ENCODE results near the gene MYO9B. TPM values are rescaled to one million over a fixed set of nuclear protein-coding genes. Genes with fewer than 3 reads are reported as not detected.
"Not testable (repeated sequence)": the region's sequence is repeated elsewhere in the genome, so short reads cannot be mapped to it uniquely, and the experiment has no call there.

MYO9B gene
- total and polyA plus RNA-seq, 2 donors: 24.0 to 55.2 TPM

DNA sequence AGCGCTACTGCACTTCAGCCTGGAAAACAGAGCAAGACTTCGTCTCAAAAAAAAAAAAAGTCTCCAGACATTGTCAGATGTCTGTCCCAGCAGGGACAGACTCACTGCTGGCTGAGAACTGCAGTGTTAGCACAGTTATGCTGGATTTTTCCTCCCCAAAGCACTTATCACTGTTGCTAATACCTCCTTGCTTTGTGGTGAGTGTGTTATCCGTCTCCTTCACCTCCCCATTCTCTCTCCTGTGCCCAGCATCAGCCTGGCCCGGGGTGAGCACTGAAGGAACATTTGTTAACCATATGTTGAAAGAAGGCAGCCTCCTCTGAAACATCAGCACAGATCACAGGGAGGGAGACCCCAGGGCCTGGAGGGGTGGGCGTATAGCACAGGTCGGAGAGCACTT is 11.3 kb downstream of the MYO9B start:
- DNase-seq (ENCODE audit: extremely low spot score): no peak
- Histone ChIP-seq H3K4me3 (ENCODE audit: low read depth, low read length) (no peak overlapping the region), H3K27ac (ENCODE audit: low read depth) (no peak overlapping the region), H3K36me3 (ENCODE audit: insufficient read depth) (no peaks in the 10 kb centered on the region), H3K4me1 (ENCODE audit: insufficient read depth) (no peaks in the 10 kb centered on the region)
- WGBS: 65% methylated on average over 6 of the region's 6 CpGs

DNA sequence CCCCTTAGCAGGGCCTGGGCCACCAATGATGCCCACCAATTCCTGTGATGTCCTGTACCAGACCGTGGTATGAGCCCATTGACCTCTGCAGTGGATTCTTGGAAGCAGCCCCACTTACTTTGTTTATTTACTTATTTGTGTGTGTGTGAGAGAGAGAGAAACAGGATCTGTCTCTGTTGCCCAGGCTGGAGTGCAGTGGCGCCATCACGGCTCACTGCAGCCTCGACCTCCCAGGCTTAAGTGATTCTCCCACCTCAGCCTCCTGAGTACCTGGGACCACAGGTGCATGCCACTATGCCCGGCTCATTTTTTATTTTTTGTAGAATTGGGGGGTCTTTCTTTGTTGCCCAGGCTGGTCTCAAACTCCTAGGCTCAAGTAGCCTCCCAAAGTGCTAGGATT is 13.0 kb downstream of the MYO9B start:
- Histone ChIP-seq H3K27ac (ENCODE audit: low read depth) (no peak overlapping the region), H3K4me1 (ENCODE audit: insufficient read depth) (no peaks in the 10 kb centered on the region), H3K4me3 (ENCODE audit: low read depth, low read length) (no peak overlapping the region), H3K36me3 (ENCODE audit: insufficient read depth) (no peaks in the 10 kb centered on the region)
- DNase-seq (ENCODE audit: extremely low spot score): no peak
- 80% methylated on average over 5 of the region's 5 CpGs for WGBS

DNA sequence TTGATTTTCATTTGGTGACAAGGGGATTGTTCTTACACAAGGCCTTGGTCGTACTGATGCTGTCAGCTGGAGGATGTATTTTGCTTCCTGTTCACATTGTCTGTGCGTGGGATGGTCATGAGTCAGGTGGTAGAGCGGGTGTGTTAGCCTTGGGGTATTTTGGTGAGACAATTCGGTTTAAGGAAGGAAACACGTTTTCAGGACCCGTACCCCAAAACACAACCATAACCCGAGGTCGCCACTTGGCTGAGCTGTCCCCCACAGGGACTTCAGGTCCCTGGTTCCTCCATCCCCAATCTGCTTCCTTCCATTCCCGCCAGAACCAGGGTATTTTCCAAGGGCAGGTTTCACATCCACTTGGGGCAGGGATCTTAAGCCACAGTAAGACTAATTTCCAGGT is 15.0 kb downstream of the MYO9B start:
- no peak overlapping the region for H3K4me3 ChIP-seq (ENCODE audit: low read depth, low read length)
- WGBS: 82% methylated on average over 9 of the region's 9 CpGs
- no peaks in the 10 kb centered on the region for H3K4me1 ChIP-seq (ENCODE audit: insufficient read depth)
- H3K36me3 ChIP-seq (ENCODE audit: insufficient read depth): no peaks in the 10 kb centered on the region
- H3K27ac ChIP-seq (ENCODE audit: low read depth): no peak overlapping the region
- no peak for DNase-seq (ENCODE audit: extremely low spot score)

DNA sequence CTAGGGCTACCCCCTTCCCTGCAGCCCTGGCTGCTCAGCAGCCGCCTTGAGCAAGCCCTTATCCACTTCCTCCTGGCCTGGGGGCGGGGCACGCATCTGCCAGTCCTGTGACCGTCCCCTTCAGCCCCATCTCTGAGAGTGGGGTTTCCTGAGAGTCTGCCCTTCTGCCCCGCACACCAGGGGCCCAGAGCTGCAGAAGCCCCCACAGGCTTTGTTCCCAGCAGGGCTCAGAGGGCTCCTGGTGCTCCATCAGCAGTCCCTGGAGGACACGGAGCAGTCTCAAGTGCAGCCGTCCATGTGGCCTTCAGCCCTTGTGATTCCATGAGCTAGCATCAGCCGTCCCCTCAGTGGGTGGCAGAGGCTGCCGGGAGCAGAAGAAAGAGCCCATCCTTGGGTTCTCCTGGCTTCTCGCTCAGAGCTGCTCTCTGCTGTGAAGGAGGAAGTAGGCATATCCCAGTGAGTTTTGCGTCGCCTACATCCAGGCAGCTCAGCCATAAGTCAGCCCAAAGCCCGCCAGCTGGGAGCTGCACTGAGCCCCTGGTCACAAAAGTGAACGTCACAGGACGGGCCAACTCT is 16.3 kb downstream of the MYO9B start:
- Histone ChIP-seq H3K27ac (ENCODE audit: low read depth) (no peak overlapping the region), H3K36me3 (ENCODE audit: insufficient read depth) (no peaks in the 10 kb centered on the region), H3K4me1 (ENCODE audit: insufficient read depth) (no peaks in the 10 kb centered on the region), H3K4me3 (ENCODE audit: low read depth, low read length) (no peak overlapping the region)
- no peak for DNase-seq (ENCODE audit: extremely low spot score)
- 81% methylated on average over 15 of the region's 15 CpGs for WGBS

DNA sequence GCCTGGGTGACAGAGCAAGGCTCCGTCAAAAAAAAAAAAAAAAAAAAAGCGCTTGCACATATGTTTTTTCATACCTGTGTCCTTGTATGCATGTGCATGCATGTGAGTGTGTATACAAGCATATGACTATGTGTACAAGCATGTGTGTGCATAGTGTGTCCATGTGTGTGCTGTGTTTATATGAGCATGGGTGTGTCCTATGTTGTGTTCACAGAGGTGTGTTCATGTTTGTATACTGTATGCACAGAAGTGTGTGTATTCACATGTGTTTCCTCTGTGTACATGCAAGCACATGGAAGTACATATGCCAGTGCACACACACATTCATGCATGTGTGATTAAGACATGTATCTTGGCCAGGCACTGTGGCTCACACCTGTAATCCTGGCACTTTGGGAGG is 17.1 kb downstream of the MYO9B start:
- Histone ChIP-seq H3K27ac (ENCODE audit: low read depth) (no peak overlapping the region), H3K4me1 (ENCODE audit: insufficient read depth) (no peaks in the 10 kb centered on the region), H3K4me3 (ENCODE audit: low read depth, low read length) (no peak overlapping the region), H3K36me3 (ENCODE audit: insufficient read depth) (no peaks in the 10 kb centered on the region)
- WGBS: 89% methylated on average over 2 of the region's 2 CpGs
- DNase-seq (ENCODE audit: extremely low spot score): no peak

DNA sequence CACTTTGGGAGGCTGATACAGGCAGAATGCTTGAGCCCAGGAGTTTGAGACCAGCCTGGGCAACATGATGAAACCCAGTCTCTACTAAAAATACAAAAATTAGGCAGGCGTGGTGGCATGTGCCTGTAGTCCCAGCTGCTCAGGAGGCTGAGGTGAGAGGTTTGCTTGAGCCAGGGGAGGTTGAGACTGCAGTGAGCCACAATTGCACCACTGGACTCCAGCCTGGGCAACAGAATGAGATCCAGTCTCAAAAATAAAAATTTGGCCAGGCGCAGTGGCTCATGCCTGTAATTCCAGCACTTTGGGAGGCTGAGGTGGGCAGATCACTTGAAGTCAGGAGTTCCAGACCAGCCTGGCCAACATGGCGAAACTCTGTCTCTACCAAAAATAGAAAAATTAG is 19.1 kb downstream of the MYO9B start:
- 85% methylated on average over 3 of the region's 3 CpGs for WGBS
- not testable (repeated sequence) for H3K4me1 ChIP-seq (ENCODE audit: insufficient read depth); DNase-seq (ENCODE audit: extremely low spot score); H3K27ac ChIP-seq (ENCODE audit: low read depth); H3K4me3 ChIP-seq (ENCODE audit: low read depth, low read length); H3K36me3 ChIP-seq (ENCODE audit: insufficient read depth)

DNA sequence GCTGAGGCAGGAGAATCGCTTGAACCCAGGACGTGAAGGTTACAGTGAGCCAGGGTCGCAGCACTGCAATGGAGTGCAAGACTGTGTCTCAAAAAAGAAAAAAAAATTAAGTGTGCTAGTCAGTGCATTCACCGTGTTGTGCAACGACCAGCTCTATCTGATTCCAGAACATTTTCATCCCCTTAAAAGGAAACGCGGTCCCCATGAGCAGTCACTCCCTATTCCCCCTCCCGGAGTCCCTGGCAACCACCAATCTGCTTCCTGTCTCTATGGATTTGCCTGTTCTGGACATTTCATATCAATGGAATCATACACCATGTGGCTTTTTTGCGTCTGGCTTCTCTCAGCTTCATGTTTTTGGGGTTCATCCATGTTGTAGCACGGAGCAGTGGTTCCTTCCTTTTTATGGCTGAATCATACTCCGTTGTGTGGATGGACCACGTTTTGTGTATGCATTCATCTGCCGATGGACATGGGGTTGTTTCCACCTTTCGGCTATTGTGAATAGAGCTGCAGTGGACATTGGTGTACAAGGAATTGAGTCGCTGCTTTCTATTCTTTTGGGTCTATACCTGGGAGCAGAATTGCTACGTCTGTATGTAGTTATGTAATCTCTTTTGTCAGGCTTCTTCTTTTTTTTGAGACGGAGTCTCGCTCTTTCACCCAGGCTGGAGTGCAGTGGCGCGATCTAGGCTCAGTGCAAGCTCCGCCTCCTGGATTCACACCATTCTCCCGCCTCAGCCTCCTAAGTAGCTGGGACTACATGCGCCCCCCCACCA is 19.8 kb downstream of the MYO9B start:
- H3K4me3 ChIP-seq (ENCODE audit: low read depth, low read length): no peak overlapping the region
- H3K27ac ChIP-seq (ENCODE audit: low read depth): peak overlapping the region; percentile 30
- WGBS: 73% methylated on average over 23 of the region's 23 CpGs
- no peaks in the 10 kb centered on the region for H3K36me3 ChIP-seq (ENCODE audit: insufficient read depth)
- no peaks in the 10 kb centered on the region for H3K4me1 ChIP-seq (ENCODE audit: insufficient read depth)
- no peak for DNase-seq (ENCODE audit: extremely low spot score)

DNA sequence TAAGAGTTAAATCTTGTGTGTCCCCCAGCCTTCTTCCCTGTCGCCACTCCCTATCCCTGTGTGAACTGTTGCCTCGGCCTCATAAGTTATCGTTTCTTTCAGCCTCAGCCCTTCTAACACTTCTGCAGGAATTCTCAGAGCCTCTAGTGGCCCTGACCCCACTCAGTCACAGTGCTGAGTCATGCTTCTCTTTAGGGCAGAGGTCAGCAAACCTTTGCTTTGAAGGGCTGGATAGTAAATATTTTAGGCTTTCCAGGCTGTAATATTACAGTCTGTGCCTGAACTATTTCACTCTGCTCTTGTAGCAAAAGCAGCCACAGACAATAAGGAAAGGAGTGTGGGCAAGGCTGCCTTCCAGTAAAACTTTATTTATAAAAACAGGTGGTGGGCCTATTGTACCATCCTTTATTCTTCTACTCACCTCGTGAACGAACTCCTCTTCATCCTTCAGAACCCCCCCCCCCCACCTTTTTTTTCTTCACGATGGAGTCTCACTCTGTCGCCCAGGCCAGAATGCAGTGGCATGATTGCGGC is 22.1 kb downstream of the MYO9B start:
- no peaks in the 10 kb centered on the region for H3K4me1 ChIP-seq (ENCODE audit: insufficient read depth)
- WGBS: 69% methylated on average over 8 of the region's 8 CpGs
- H3K27ac ChIP-seq (ENCODE audit: low read depth): no peak overlapping the region
- DNase-seq (ENCODE audit: extremely low spot score): no peak
- no peak overlapping the region for H3K4me3 ChIP-seq (ENCODE audit: low read depth, low read length)
- H3K36me3 ChIP-seq (ENCODE audit: insufficient read depth): peaks cover 2% of the 10 kb centered on the region

DNA sequence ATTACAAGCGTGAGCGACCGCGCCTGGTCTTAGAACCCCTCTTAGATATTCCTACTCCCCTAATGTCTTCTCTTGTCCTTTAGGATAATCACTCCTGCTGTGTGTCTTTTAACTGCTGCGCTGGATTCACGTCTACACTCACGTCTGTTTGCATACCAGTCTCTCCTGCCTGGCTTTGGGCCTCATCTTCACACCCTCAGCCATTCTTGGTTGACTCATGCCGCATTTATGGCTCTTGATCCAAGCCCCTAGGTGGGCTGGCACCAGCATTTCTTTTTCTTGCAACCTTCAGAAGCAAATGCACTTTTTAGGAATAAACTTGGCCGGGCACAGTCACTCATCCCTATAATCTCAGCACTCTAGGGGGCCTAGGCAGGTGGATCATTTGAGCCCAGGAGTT is 22.7 kb downstream of the MYO9B start:
- 76% methylated on average over 9 of the region's 9 CpGs for WGBS
- DNase-seq (ENCODE audit: extremely low spot score): no peak
- H3K4me1 ChIP-seq (ENCODE audit: insufficient read depth): no peaks in the 10 kb centered on the region
- H3K27ac ChIP-seq (ENCODE audit: low read depth): no peak overlapping the region
- no peak overlapping the region for H3K4me3 ChIP-seq (ENCODE audit: low read depth, low read length)
- H3K36me3 ChIP-seq (ENCODE audit: insufficient read depth): peaks cover 2% of the 10 kb centered on the region

DNA sequence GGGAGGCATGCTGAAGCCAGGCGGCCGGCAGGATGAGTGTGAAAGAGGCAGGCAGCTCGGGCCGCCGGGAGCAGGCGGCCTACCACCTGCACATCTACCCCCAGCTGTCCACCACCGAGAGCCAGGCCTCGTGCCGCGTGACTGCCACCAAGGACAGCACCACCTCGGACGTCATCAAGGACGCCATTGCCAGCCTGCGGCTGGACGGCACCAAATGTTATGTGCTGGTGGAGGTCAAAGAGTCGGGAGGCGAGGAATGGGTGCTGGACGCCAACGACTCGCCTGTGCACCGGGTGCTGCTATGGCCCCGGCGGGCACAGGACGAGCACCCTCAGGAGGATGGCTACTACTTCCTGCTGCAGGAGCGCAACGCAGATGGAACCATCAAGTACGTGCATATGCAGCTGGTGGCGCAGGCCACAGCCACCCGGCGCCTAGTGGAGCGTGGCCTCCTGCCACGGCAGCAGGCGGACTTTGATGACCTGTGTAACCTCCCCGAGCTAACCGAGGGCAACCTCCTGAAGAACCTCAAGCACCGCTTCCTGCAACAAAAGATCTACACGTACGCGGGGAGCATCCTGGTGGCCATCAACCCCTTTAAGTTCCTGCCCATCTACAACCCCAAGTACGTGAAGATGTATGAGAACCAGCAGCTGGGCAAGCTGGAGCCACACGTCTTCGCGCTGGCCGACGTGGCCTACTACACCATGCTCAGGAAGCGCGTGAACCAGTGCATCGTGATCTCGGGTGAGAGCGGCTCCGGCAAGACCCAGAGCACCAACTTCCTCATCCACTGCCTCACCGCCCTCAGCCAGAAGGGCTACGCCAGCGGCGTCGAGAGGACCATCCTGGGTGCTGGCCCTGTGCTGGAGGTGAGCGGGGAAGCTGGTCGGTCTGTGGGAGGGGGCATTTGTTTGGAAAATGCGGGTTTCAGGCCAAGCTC is 26.4 kb downstream of the MYO9B start:
- Histone ChIP-seq H3K4me1 (ENCODE audit: insufficient read depth) (no peaks in the 10 kb centered on the region), H3K27ac (ENCODE audit: low read depth) (no peak overlapping the region), H3K36me3 (ENCODE audit: insufficient read depth) (peaks cover 2% of the 10 kb centered on the region), H3K4me3 (ENCODE audit: low read depth, low read length) (no peak overlapping the region)
- 97% methylated on average over 59 of the region's 59 CpGs for WGBS
- no peak for DNase-seq (ENCODE audit: extremely low spot score)

DNA sequence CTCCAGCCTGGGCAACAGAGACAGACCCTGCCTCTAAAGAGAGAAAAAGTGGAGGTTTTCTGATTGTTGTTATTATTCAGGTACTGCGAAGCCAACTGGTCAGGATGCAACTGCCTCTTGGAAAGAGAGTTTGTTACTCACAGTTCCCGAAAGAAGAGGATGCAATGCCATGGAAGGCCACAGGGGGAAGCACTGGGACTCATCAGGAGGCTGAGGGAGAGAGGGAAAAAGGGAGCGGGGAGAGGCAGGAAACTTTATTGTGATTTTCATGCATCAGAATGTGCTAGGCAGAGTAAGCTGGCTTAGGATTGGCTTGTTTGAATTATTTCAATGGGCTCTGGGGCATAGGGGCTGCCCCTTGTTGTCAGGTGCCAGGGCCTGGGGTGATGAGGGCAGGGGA is 27.6 kb downstream of the MYO9B start:
- Histone ChIP-seq H3K36me3 (ENCODE audit: insufficient read depth) (peaks cover 2% of the 10 kb centered on the region), H3K27ac (ENCODE audit: low read depth) (no peak overlapping the region), H3K4me1 (ENCODE audit: insufficient read depth) (no peaks in the 10 kb centered on the region), H3K4me3 (ENCODE audit: low read depth, low read length) (no peak overlapping the region)
- DNase-seq (ENCODE audit: extremely low spot score): no peak
- WGBS: 83% methylated on average over 3 of the region's 3 CpGs

DNA sequence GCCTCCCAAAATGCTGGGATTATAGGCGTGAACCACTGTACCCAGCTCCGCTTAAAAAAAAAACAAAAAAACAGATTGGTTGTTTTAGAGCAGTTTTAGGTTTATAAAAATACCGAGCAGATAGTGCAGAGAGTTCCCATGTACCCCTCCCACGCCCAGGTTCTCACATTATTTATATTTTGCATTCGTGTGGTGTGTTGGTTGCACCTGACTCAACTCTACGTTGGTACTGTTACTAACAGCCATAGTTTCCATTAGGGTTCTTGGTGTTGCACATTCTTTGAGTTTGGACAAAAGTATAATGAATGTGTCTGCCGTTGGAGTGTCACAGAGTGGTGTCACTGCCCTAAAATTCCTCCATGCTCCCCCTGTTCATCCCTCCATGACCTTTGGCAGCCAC is 29.1 kb downstream of the MYO9B start:
- Histone ChIP-seq H3K4me3 (ENCODE audit: low read depth, low read length) (no peak overlapping the region), H3K4me1 (ENCODE audit: insufficient read depth) (no peaks in the 10 kb centered on the region), H3K27ac (ENCODE audit: low read depth) (no peak overlapping the region), H3K36me3 (ENCODE audit: insufficient read depth) (peaks cover 2% of the 10 kb centered on the region)
- DNase-seq (ENCODE audit: extremely low spot score): no peak
- 82% methylated on average over 7 of the region's 7 CpGs for WGBS

DNA sequence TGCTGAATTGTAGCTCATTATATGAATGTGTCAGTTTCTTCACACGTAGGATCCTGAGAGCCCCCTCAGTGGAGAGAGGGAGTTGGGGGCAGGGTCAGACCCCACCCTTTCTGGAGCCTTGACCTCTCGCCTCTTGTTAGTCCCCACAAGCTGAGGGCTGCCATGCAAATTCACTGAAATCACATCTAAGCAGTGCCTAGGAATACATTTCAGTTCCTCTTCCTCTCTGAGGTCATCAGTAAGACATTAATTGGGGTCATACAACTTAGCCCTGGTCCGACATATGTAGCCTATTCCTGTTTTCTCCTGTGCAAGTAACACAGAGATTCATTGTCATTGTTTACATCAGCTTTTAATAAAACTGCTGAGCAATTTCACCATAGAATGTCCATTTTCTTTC is 30.0 kb downstream of the MYO9B start:
- H3K4me3 ChIP-seq (ENCODE audit: low read depth, low read length): no peak overlapping the region
- peaks cover 2% of the 10 kb centered on the region for H3K36me3 ChIP-seq (ENCODE audit: insufficient read depth)
- WGBS: 78% methylated on average over 3 of the region's 3 CpGs
- H3K27ac ChIP-seq (ENCODE audit: low read depth): no peak overlapping the region
- no peak for DNase-seq (ENCODE audit: extremely low spot score)
- no peaks in the 10 kb centered on the region for H3K4me1 ChIP-seq (ENCODE audit: insufficient read depth)

Measured in urinary bladder (tissue), 4 donors.